KG1 (cell line): ENCODE measurements around the gene SAA1.
"Not testable (repeated sequence)": the region's sequence is repeated elsewhere in the genome, so short reads cannot be mapped to it uniquely, and the experiment has no call there.

Source experiments
- DNase-seq: peaks from one replicate; lab custom pipeline; 2025; lab: John Stamatoyannopoulos, UW

SAA1 gene

GRCh38 chr11:18259259-18259658, 6.8 kb upstream of the SAA1 start:
- DNase-seq: no peak

- no peak for DNase-seq
Measured at GRCh38 chr11:18261721-18262120, 4.3 kb upstream of the SAA1 start.

DNA sequence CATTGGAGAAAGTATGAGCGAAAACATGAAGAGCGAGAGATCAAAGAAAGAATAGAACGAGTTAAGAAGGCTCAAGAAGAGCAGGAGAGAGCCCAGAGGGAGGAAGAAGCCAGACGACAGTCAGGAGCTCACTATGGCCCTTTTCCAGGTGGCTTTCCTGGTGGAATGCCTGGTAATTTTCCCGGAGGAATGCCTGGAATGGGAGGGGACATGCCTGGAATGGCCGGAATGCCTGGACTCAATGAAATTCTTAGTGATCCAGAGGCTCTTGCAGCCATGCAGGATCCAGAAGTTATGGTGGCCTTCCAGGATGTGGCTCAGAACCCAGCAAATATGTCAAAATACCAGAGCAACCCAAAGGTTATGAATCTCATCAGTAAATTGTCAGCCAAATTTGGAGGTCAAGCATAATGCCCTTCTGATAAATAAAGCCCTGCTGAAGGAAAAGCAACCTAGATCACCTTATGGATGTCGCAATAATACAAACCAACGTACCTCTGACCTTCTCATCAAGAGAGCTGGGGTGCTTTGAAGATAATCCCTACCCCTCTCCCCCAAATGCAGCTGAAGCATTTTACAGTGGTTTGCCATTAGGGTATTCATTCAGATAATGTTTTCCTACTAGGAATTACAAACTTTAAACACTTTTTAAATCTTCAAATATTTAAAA, 3.2 kb upstream of the SAA1 start:
- not testable (repeated sequence) for DNase-seq

DNA sequence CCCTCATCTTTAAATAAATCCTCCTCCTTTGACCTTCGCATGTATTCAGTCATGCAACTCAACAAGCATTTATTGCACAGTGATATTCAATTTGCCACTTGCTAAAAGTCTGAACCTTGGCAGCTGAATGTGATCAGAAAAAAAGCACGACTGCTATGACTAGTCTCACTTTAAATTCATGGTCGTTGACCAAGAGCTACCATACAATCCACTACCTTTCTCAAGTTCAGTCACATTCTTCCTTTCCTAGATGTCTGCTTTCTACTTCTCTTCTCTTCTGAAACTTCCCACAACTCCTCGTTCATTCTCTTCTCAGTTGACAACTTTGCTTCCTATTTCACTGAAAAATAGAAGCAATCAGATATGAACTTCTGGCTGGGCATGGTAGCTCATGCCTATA, 2.0 kb upstream of the SAA1 start:
- DNase-seq: no peak

GRCh38 chr11:18264677-18265555, 1.1 kb upstream of the SAA1 start:
- DNase-seq: no peak

GRCh38 chr11:18267335-18268133, 1.5 kb downstream of the SAA1 start:
- DNase-seq: not testable (repeated sequence)

- not testable (repeated sequence) for DNase-seq
Measured at GRCh38 chr11:18269252-18269651, 3.2 kb downstream of the SAA1 start.

- no peak for DNase-seq
Measured at GRCh38 chr11:18270102-18270501, 4.0 kb downstream of the SAA1 start.

DNA sequence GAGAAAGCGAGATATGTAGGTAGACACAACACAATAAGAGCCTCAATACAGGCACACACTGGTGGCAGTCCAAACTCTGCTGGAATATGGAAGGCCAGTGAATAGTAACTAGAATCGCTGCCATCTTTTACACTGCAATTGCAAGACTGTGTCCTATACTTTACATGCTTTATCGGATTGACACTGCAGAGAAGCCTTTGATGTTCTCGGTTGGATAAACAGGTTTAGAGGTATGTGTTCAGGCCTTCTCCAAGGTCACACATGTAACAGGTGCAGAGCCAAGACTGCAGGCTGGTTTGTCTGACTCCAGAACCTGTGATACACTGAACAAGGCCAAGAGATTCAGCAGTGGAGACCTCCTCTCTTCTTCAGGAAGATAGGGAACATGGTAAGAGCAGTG, 5.1 kb downstream of the SAA1 start:
- no peak for DNase-seq

- no peak for DNase-seq
Measured at GRCh38 chr11:18277565-18278271, 11.7 kb downstream of the SAA1 start.

- no peak for DNase-seq
Measured at GRCh38 chr11:18280438-18281045, 14.5 kb downstream of the SAA1 start.

- DNase-seq: no peak
Measured at GRCh38 chr11:18282626-18283025, 16.6 kb downstream of the SAA1 start.

DNA sequence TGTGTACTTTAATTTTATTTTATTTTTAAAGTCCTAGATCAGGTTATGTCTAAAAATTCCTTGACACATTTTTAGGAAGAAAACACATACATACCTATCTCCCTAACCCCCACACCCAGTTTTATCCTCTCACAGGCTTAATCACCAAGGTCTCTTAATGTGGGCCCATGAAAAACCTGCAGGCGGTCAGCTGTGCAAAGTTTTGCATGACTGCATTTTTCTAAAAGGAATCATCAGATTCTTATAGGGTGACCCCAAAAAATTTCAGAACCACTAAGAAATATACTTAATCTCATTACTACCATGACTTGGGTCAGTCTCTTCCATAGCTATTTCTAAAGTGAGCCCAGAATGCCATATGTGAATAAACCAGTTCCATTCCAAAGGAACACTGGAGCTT, 19.8 kb downstream of the SAA1 start:
- DNase-seq: no peak

GRCh38 chr11:18288911-18289310, 22.8 kb downstream of the SAA1 start:
- DNase-seq: no peak

- no peak for DNase-seq
Measured at GRCh38 chr11:18294862-18295261, 28.8 kb downstream of the SAA1 start.

- no peak for DNase-seq
Measured at GRCh38 chr11:18295316-18295715, 29.3 kb downstream of the SAA1 start.

GRCh38 chr11:18299721-18300120, 33.7 kb downstream of the SAA1 start:
- DNase-seq: no peak

DNA sequence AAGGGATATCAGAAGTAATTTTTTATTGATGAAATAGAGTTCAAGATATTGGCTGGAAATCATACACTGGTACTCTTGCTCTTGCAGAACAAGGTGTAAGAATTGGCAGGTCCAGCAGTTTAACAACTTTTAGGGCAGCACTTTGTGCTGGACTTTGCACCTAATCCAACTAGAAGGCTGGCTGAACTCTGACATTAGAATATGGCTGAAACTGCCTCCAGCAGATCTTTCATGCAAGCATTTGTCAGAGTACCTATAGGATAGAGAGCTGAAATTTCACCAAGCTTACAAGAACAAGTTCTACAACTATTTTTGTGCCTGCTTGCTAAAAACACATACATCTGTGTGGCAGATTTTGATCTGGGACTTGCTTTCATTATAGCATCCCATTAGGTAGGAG, 38.7 kb downstream of the SAA1 start:
- no peak for DNase-seq

GRCh38 chr11:18307461-18308139, 41.5 kb downstream of the SAA1 start:
- no peak for DNase-seq

DNA sequence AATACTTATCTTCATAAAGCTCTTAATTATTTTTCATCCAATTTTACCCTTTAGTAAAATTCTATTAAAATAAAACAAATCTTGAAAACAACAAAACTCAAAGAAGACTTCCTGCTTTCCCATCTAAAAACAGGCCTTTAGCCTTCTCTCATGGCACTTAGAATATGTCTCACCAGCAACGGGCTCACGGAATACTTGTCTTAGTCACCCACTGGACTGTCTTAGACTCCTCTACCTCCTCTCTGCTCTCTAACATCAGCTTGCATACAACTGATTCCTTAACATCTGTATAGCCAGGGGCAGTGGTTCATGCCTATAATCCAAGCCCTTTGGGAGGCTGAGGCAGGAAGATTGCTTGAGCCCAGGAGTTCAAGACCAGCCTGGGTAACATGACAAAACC, 42.2 kb downstream of the SAA1 start:
- no peak for DNase-seq

DNA sequence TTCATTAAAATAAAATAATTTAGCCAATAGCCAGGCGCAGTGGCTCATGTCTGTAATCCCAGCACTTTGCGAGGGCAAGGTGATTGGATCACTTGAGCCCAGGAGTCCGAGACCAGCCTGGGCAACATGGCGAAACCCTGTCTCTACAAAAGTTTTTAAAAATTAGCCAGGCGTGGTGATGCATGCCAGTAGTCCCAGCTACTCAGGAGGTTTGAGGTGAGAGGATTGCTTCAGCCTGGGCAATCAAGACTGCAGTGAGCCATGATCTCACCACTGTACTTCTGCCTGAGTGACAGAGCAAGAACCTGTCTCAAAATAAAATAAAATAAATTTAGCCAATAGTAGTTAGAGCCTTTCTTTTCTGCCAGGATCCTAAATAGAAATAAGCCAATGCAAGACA, 43.6 kb downstream of the SAA1 start:
- no peak for DNase-seq
